ENCODE data around the gene C21orf91. TPM values are rescaled to one million over a fixed set of nuclear protein-coding genes. Genes with fewer than 3 reads are reported as not detected.
A peak's percentile ranks its signal among the peaks of the same experiment; 100 is the strongest.

The C21orf91 gene
- total RNA-seq, 4 donors from 2014 or later, result 10.2 to 14.5 (median 12.3) TPM

DNA sequence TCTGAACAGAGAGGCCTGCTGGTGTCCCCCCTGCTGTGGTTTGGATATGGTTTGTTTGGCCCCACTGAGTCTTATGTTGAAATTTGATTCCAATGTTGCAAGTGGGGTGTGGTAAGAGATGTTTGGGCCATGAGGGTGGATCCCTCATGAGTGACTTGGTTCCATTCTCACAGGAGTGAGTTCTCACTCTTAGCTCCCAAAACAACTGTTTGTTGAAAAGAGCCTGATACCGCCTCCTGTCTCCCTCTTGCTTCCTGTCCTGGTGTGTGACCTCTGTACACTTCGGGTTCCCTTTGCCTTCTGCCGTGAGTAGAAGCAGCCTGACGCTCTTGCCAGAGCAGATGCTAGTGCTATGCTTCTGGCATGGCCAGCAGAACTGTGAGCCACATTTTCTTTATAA lies 60.5 kb downstream of the C21orf91 start:
- no peak overlapping the region for H3K4me3 ChIP-seq
- 69 to 70% methylated on average over 2 to 4 of the region's 4 CpGs for WGBS, 2 donors (ENCODE audit: low coverage in 1 of 2)
- peak; percentile 7 for ATAC-seq
- H3K36me3 ChIP-seq, result no peaks in the 10 kb centered on the region
- H3K4me1 ChIP-seq, result no peaks in the 10 kb centered on the region
- no peaks in the 10 kb centered on the region for H3K9me3 ChIP-seq
- TF ChIP-seq POLR2AphosphoS5 (IDR thresholded peaks at IDR 0.05) (no peak), EP300 (IDR thresholded peaks at IDR 0.05) (no peak), POLR2A (IDR thresholded peaks at IDR 0.05) (no peak)
- TF ChIP-seq, protein P1, sequence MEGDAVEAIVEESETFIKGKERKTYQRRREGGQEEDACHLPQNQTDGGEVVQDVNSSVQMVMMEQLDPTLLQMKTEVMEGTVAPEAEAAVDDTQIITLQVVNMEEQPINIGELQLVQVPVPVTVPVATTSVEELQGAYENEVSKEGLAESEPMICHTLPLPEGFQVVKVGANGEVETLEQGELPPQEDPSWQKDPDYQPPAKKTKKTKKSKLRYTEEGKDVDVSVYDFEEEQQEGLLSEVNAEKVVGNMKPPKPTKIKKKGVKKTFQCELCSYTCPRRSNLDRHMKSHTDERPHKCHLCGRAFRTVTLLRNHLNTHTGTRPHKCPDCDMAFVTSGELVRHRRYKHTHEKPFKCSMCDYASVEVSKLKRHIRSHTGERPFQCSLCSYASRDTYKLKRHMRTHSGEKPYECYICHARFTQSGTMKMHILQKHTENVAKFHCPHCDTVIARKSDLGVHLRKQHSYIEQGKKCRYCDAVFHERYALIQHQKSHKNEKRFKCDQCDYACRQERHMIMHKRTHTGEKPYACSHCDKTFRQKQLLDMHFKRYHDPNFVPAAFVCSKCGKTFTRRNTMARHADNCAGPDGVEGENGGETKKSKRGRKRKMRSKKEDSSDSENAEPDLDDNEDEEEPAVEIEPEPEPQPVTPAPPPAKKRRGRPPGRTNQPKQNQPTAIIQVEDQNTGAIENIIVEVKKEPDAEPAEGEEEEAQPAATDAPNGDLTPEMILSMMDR (IDR thresholded peaks at IDR 0.05), result no peak
- no peak overlapping the region for H3K27ac ChIP-seq
- no peaks in the 10 kb centered on the region for H3K27me3 ChIP-seq

DNA sequence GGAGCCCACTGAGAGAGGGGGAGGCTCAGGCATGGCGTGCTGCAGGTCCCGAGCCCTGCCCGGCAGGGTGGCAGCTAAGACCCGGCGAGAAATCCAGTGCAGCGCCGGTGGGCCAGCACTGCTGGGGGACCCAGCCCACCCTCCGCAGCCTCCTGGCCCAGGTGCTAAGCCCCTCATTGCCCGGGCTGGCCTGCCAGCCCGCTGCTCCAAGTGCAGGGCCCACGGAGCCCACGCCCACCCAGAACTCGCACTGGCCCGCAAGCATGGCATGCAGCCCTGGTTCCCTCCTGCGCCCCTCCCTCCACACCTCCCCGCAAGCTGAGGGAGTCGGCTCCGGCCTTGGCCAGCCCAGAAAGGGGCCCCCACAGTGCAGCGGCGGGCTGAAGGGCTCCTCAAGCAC lies 61.5 kb downstream of the C21orf91 start:
- no CpG with 5 or more reads among the region's 20 CpGs for WGBS, 2 donors (ENCODE audit: low coverage in 1 of 2)

DNA sequence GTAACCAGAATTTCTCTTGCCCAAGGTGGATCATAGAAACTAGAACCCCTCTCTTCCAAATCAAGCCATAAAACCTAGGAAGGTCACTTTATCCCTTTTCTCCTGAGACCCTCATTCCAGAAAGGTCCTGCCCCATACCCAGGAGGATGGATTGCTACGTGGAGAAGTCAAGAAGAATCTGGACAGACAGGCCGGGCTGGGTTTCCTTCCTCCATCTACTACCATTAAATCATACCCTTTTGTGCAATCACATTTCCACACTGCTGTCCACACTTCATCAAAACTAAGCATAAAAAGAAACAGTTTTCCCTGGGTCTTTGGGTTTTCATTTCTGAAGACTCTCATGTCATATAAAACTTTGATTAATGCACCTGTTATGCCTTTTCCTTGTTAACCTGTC lies 65.4 kb downstream of the C21orf91 start:
- 50 to 70% methylated on average over 2 of the region's 2 CpGs for WGBS, 2 donors (ENCODE audit: low coverage in 1 of 2)
- H3K27ac ChIP-seq, result no peak overlapping the region
- H3K4me3 ChIP-seq, result no peak overlapping the region
- no peaks in the 10 kb centered on the region for H3K27me3 ChIP-seq
- no peaks in the 10 kb centered on the region for H3K36me3 ChIP-seq
- TF ChIP-seq POLR2AphosphoS5 (IDR thresholded peaks at IDR 0.05) (no peak), POLR2A (IDR thresholded peaks at IDR 0.05) (no peak), EP300 (IDR thresholded peaks at IDR 0.05) (no peak)
- TF ChIP-seq, protein P1 (IDR thresholded peaks at IDR 0.05), result no peak
- H3K4me1 ChIP-seq, result no peaks in the 10 kb centered on the region
- no peak for ATAC-seq
- peaks cover 0 to 5% (median 0%) of the 10 kb centered on the region in 3 donors for H3K9me3 ChIP-seq

More for the DNA sequence above, 61.5 kb downstream of the C21orf91 start:
- Histone ChIP-seq H3K9me3 (no peaks in the 10 kb centered on the region), H3K4me3 (no peak overlapping the region), H3K27ac (no peak overlapping the region), H3K36me3 (no peaks in the 10 kb centered on the region), H3K27me3 (no peaks in the 10 kb centered on the region), H3K4me1 (no peaks in the 10 kb centered on the region)
- TF ChIP-seq POLR2AphosphoS5 (IDR thresholded peaks at IDR 0.05), result no peak
- TF ChIP-seq POLR2A (IDR thresholded peaks at IDR 0.05), result no peak
- no peak for TF ChIP-seq EP300 (IDR thresholded peaks at IDR 0.05)
- TF ChIP-seq, protein P1 (IDR thresholded peaks at IDR 0.05), result no peak
- no peak for ATAC-seq

DNA sequence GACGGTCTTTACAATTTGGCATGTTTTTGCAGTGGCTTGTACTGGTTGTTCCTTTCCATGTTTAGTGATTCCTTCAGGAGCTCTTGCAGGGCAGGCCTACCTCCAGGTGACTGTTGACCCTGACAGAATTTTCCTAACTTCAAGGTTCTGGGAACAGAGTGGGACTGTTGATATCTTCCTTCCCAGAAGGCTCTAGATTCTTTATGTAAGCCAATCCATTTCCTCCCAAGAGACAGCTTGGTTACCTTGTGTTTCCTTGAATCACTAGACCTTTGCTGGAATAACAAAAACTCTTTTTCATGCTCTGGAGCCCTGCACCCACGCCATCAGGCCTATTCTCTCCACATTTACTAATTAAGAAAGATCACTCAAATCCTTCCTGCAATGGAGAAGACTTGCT lies 67.0 kb downstream of the C21orf91 start:
- Histone ChIP-seq H3K27ac (no peak overlapping the region), H3K36me3 (no peaks in the 10 kb centered on the region), H3K27me3 (no peaks in the 10 kb centered on the region), H3K4me1 (no peaks in the 10 kb centered on the region), H3K9me3 (peaks cover 0 to 5% (median 0%) of the 10 kb centered on the region in 3 donors), H3K4me3 (no peak overlapping the region)
- TF ChIP-seq POLR2AphosphoS5 (IDR thresholded peaks at IDR 0.05) (no peak), POLR2A (IDR thresholded peaks at IDR 0.05) (no peak), EP300 (IDR thresholded peaks at IDR 0.05) (no peak)
- TF ChIP-seq, protein P1 (IDR thresholded peaks at IDR 0.05), result no peak
- no peak for ATAC-seq
- 55 to 67% methylated on average over 2 of the region's 2 CpGs for WGBS, 2 donors (ENCODE audit: low coverage in 1 of 2)

DNA sequence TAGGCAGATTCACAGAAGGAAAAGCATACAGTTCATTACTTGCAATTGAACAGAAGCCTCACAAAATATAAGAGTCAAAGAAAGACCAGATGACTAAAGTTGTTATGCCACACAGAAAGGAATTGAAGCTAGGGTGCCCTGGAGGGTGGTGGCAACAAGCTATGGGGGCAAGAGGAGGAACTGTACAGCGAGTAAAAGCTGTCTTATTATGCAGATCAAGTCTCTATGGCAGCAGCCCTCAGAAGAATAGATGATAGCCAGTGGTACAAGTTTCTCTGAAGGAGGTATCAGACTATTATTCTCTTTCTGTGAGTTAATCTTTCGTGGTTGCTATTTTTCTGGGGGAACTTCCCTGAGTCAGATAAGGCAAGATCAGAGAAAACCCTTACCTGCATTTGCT lies 72.2 kb downstream of the C21orf91 start:
- H3K4me1 ChIP-seq, result no peaks in the 10 kb centered on the region
- ATAC-seq, result no peak
- WGBS, 2 donors (ENCODE audit: low coverage in 1 of 2), result 63 to 65% methylated on average over 2 of the region's 2 CpGs
- no peak overlapping the region for H3K27ac ChIP-seq
- TF ChIP-seq POLR2A (IDR thresholded peaks at IDR 0.05), result no peak
- TF ChIP-seq, protein P1 (IDR thresholded peaks at IDR 0.05), result no peak
- peaks cover 0 to 5% (median 0%) of the 10 kb centered on the region in 3 donors for H3K9me3 ChIP-seq
- no peaks in the 10 kb centered on the region for H3K27me3 ChIP-seq
- H3K36me3 ChIP-seq, result no peaks in the 10 kb centered on the region
- no peak overlapping the region for H3K4me3 ChIP-seq
